ENCODE measurements around the gene SNAPIN. TPM values are rescaled to one million over a fixed set of nuclear protein-coding genes. Genes with fewer than 3 reads are reported as not detected.
A peak's percentile ranks its signal among the peaks of the same experiment; 100 is the strongest.

The SNAPIN gene
- total RNA-seq, 4 donors from 2014 or later, result 10.5 to 38.4 (median 27.4) TPM

DNA sequence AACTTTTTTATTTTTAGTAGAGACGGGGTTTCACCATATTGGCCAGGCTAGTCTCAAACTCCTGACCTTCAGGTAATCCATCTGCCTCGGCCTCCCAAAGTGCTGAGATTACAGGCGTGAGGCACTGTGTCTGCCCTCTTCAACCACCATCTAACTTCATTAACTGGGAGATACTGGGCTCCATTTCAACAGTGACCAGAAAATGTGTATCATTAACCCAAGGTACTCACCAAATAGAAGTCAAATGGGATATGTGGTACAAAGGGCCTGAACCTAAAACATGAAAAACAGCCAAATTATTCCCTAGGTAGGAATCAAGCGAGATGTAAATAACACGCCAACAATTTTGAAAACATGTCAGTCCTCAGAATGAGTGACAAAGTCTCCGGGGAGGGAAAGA lies 11.1 kb downstream of the SNAPIN start:
- Histone ChIP-seq H3K27me3 (no peaks in the 10 kb centered on the region), H3K27ac (peak overlapping the region in 3 of 4 donors; percentile 86 to 91 (median 88)), H3K4me1 (peaks cover 9 to 33% (median 17%) of the 10 kb centered on the region in 4 donors), H3K9me3 (no peaks in the 10 kb centered on the region), H3K4me3 (peak overlapping the region in 2 of 4 donors; percentile 76 to 80), H3K36me3 (peaks cover 0 to 42% (median 21%) of the 10 kb centered on the region in 4 donors)
- in situ Hi-C loops (cut with MboI; ENCODE audit: low pct_ligation_motif_present in 1 of 4, low pct_unique_long_range_greater_than_20kb in 1 of 4, low sequenced_read_pairs in 3 of 4) (loop anchor here in 3 of 4 donors (10.0 to 25.0 kb wide), 6 partner anchors 75 to 318 kb away; partner anchors contain the start of genes RAB13 (in 2 of the 3), CREB3L4 (in 1 of the 3), CRTC2 (in 1 of the 3) and JTB (in 1 of the 3)), intact Hi-C loops (cut with DNase I; ENCODE audit: low total_unique reads) (loop anchor here (10.0 kb wide), 1 partner anchor 315 kb away; the partner anchor contains the start of gene RAB13)
- WGBS, 2 donors (ENCODE audit: low coverage in 1 of 2), result 80 to 81% methylated on average over 6 of the region's 6 CpGs
- TF ChIP-seq, protein P1, sequence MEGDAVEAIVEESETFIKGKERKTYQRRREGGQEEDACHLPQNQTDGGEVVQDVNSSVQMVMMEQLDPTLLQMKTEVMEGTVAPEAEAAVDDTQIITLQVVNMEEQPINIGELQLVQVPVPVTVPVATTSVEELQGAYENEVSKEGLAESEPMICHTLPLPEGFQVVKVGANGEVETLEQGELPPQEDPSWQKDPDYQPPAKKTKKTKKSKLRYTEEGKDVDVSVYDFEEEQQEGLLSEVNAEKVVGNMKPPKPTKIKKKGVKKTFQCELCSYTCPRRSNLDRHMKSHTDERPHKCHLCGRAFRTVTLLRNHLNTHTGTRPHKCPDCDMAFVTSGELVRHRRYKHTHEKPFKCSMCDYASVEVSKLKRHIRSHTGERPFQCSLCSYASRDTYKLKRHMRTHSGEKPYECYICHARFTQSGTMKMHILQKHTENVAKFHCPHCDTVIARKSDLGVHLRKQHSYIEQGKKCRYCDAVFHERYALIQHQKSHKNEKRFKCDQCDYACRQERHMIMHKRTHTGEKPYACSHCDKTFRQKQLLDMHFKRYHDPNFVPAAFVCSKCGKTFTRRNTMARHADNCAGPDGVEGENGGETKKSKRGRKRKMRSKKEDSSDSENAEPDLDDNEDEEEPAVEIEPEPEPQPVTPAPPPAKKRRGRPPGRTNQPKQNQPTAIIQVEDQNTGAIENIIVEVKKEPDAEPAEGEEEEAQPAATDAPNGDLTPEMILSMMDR (IDR thresholded peaks at IDR 0.05), result no peak
- no peak for TF ChIP-seq POLR2AphosphoS5 (IDR thresholded peaks at IDR 0.05)
- no peak for TF ChIP-seq EP300 (IDR thresholded peaks at IDR 0.05; ENCODE audit: low read depth)
- TF ChIP-seq POLR2A (IDR thresholded peaks at IDR 0.05), result no peak
- no peak for DNase-seq

DNA sequence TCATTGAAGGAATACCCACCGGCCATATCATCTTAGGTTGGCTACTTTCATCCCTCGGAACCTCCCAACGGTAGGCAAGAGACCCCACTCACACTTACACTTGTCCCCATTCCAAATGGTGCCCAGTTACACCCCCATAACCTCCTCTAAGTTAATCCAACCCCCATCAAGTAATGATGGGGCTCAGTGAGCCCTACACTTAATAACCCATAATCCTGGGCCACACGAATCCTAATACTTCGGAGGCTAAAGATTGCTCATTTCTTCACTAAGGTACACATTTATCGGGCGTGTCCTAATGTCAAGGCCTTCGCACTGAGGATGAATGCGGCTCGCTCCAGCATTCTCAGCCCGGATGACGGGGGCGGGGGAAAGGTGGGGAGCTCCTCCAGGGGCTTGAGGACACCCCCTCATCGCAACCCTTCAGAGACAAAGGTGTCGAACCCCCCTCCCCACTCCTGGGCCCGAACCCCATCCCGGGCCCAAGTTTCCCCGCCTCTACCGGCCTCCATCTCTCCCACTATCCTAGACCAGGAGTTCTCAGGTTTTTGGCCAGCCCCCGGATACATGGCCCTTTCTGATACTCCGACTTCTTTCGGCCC lies 11.9 kb downstream of the SNAPIN start:
- no peaks in the 10 kb centered on the region for H3K9me3 ChIP-seq
- peak overlapping the region; percentile 43 to 80 (median 71) for H3K4me3 ChIP-seq
- peak overlapping the region; percentile 86 to 91 (median 87) for H3K27ac ChIP-seq
- intact Hi-C loops (cut with DNase I; ENCODE audit: low total_unique reads) (loop anchor here (10.0 kb wide), 1 partner anchor 314 kb away; the partner anchor contains the start of gene RAB13), in situ Hi-C loops (cut with MboI; ENCODE audit: low pct_ligation_motif_present in 1 of 4, low pct_unique_long_range_greater_than_20kb in 1 of 4, low sequenced_read_pairs in 3 of 4) (loop anchor here in 3 of 4 donors (10.0 to 25.0 kb wide), 5 partner anchors 74 to 317 kb away; partner anchors contain the start of genes RAB13 (in 2 of the 3), CREB3L4 (in 1 of the 3), CRTC2 (in 1 of the 3) and JTB (in 1 of the 3))
- DNase-seq, result no peak
- H3K27me3 ChIP-seq, result no peaks in the 10 kb centered on the region
- peaks cover 9 to 33% (median 17%) of the 10 kb centered on the region in 4 donors for H3K4me1 ChIP-seq
- TF ChIP-seq EP300 (IDR thresholded peaks at IDR 0.05; ENCODE audit: low read depth) (no peak), POLR2A (IDR thresholded peaks at IDR 0.05) (no peak), POLR2AphosphoS5 (IDR thresholded peaks at IDR 0.05) (no peak)
- TF ChIP-seq, protein P1 (IDR thresholded peaks at IDR 0.05), result no peak
- 0 to 3% methylated on average over 4 to 20 of the region's 22 CpGs for WGBS, 2 donors (ENCODE audit: low coverage in 1 of 2)
- peaks cover 0 to 34% (median 16%) of the 10 kb centered on the region in 4 donors for H3K36me3 ChIP-seq

DNA sequence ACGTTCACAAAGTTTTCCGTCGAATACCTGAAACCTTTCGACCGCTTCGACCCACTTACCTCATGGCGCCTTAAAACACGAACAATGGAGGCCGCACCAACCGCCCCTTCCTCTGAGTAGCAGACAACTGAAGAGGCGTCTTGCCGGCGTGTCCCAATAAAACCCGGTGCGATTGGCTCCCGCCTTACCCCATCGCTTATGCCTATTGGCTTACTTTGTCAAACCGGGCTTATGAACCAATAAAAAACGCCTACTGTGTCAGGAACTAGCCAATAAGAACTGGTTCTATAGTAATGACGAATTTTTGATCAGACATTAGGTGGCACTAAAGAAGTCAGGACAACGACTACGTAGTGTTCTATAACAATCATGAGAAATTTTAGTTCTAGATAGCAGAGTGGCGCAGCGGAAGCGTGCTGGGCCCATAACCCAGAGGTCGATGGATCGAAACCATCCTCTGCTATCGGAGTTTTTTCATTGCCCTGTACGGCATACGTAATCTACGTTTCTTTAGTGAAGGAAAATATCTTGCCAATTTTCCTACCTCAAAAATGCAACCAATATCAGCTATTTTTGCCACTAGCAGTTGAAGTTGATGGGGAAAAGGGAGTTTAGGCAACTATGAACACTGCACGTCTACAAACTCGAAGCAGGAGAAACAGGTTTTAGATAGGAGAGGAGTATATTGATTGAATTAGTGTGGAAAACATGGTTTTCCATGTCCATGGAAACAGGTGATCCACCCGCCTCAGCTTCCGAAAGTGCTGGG lies 12.5 kb downstream of the SNAPIN start, which contains the start of gene ILF2:
ILF2 (minus strand) TSS at position 135 of the 769 bp plus-strand sequence; CDS start at position 64, 71 bp downstream.
- peak; percentile 92 for TF ChIP-seq POLR2A (IDR thresholded peaks at IDR 0.05)
- peak; percentile 93 to 96 (median 95) for TF ChIP-seq POLR2AphosphoS5 (IDR thresholded peaks at IDR 0.05)
- TF ChIP-seq, protein P1 (IDR thresholded peaks at IDR 0.05), result peak in 1 of 5 experiments; percentile 23
- no peak for TF ChIP-seq EP300 (IDR thresholded peaks at IDR 0.05; ENCODE audit: low read depth)
- DNase-seq, result peak; percentile 98
- in situ Hi-C loops (cut with MboI; ENCODE audit: low pct_ligation_motif_present in 1 of 4, low pct_unique_long_range_greater_than_20kb in 1 of 4, low sequenced_read_pairs in 3 of 4) (loop anchor here in 3 of 4 donors (10.0 to 25.0 kb wide), 5 partner anchors 74 to 316 kb away; partner anchors contain the start of genes RAB13 (in 2 of the 3), CREB3L4 (in 1 of the 3), CRTC2 (in 1 of the 3) and JTB (in 1 of the 3)), intact Hi-C loops (cut with DNase I; ENCODE audit: low total_unique reads) (loop anchor here (10.0 kb wide), 1 partner anchor 314 kb away; the partner anchor contains the start of gene RAB13)
- H3K36me3 ChIP-seq, result peaks cover 0 to 29% (median 13%) of the 10 kb centered on the region in 4 donors
- peak within 1 kb of the TSS; percentile 43 to 80 (median 71) for H3K4me3 ChIP-seq
- H3K27ac ChIP-seq, result peak within 1 kb of the TSS; percentile 89 to 95 (median 92)
- H3K4me1 ChIP-seq, result peaks cover 9 to 33% (median 17%) of the 10 kb centered on the region in 4 donors
- H3K9me3 ChIP-seq, result no peaks in the 10 kb centered on the region
- H3K27me3 ChIP-seq, result no peaks in the 10 kb centered on the region
- 1% methylated on average over 18 to 35 of the region's 35 CpGs for WGBS, 2 donors (ENCODE audit: low coverage in 1 of 2)
